ENCODE data around the gene ISG20. TPM values are rescaled to one million over a fixed set of nuclear protein-coding genes. Genes with fewer than 3 reads are reported as not detected.

ISG20 gene
- total RNA-seq, 1 donor from 2014 or later, result 34.9 TPM

DNA sequence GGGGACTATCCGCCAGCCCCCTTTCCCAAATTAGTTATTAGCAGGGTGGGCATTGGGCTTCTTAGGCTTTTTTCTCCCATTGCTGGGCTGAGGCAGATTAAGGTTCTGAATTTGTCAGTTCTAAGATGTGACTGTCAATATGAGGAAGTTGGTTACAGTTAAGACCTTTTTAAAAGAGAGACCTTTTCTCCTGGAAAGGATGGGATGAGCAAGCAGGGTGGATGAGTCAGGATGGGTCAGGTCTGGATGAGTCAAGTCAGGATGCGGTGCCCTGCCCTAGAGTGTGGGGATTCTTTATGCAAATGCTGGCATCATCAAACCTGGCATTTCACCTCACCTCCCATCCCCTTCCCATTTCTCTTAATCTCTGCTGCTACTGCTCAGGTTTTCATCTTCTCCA is 15.8 kb upstream of the ISG20 start:
- intact Hi-C loops (cut with micrococcal nuclease), result loop anchor here (1.0 to 5.0 kb wide), 6 partner anchors 77 to 1379 kb away; partner anchors contain the start of genes ABHD2, DET1 and ZNF710
- DNase-seq (ENCODE audit: low spot score), result no peak
- H3K9me3 Mint-ChIP-seq, result no peaks in the 10 kb centered on the region
- H3K36me3 Mint-ChIP-seq (ENCODE audit: low read depth), result peaks cover 52% of the 10 kb centered on the region
- peak overlapping the region; percentile 94 for H3K27ac Mint-ChIP-seq
- peak overlapping the region; percentile 97 for H3K4me3 Mint-ChIP-seq
- H3K4me1 Mint-ChIP-seq (ENCODE audit: low read depth), result peaks cover 63% of the 10 kb centered on the region
- H3K27me3 Mint-ChIP-seq (ENCODE audit: insufficient read depth), result no peaks in the 10 kb centered on the region

DNA sequence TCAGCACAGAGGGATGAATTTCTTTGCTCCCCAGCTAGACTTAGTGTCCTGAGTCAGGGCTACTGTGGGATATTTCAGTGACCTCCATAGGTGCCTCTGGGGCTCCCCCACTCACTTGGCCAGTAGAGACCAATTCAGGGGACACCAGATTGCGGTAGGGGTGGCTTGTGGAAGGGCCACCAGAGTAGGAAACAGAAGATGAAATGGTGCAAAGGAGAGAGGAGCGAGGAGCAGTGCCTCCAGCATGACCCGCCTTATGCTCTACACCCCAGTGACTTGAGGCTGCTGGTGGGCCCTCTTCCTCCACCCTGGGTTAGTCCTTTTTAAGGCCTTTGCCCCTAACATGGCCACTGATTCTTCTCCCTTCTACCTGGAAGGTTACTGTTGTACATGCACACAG is 15.2 kb upstream of the ISG20 start:
- H3K36me3 Mint-ChIP-seq (ENCODE audit: low read depth), result peaks cover 58% of the 10 kb centered on the region
- peaks cover 69% of the 10 kb centered on the region for H3K4me1 Mint-ChIP-seq (ENCODE audit: low read depth)
- no peak for DNase-seq (ENCODE audit: low spot score)
- intact Hi-C loops (cut with micrococcal nuclease), result loop anchor here (1.0 to 5.0 kb wide), 9 partner anchors 41 to 1379 kb away; partner anchors contain the start of genes ABHD2, DET1 and ZNF710
- H3K9me3 Mint-ChIP-seq, result no peaks in the 10 kb centered on the region
- H3K27ac Mint-ChIP-seq, result peak overlapping the region; percentile 94
- H3K4me3 Mint-ChIP-seq, result peak overlapping the region; percentile 97
- no peaks in the 10 kb centered on the region for H3K27me3 Mint-ChIP-seq (ENCODE audit: insufficient read depth)

DNA sequence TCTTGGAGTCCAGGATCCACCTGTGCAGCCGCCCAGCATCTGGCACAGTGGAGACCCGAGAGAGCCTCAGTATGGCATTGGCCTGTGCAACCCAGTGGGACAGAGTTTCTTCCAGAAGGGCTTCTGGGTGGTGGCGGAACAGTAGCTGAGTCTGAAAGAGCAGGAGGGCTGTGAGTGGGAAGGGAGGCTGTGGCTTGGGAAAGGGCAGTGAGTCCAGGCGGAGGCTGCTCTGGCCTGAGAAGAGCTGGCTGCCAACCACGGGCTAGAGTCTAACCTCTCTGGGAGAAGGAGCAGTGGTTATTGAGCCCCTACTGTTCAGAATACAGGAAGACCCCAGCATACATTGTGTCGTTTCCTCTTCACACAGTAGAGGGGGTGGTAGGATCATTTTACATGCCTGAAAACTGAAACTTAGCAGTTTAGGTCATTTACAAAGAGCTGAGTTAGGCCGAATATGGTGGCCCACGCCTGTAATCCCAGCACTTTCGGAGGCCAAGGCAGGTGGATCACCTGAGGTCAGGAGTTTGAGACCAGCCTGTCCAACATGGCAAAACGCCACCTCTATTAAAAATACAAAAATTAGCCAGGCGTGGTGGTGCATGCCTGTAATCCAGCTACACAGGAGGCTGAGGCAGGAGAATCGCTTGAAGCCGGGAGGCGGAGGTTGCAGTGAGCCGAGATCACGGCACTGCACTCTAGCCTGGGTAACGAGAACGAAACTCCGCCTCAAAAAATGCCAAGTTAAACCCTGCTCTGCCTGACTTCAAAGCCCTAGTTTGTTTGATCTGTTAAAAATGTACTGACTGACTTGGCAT is 14.5 kb upstream of the ISG20 start:
- peaks cover 65% of the 10 kb centered on the region for H3K36me3 Mint-ChIP-seq (ENCODE audit: low read depth)
- no peaks in the 10 kb centered on the region for H3K9me3 Mint-ChIP-seq
- intact Hi-C loops (cut with micrococcal nuclease), result loop anchor here (1.0 to 5.0 kb wide), 7 partner anchors 40 to 1378 kb away; partner anchors contain the start of gene ZNF710
- H3K4me3 Mint-ChIP-seq, result peak overlapping the region; percentile 97
- no peak for DNase-seq (ENCODE audit: low spot score)
- H3K27ac Mint-ChIP-seq, result peak overlapping the region; percentile 94
- H3K4me1 Mint-ChIP-seq (ENCODE audit: low read depth), result peaks cover 76% of the 10 kb centered on the region
- H3K27me3 Mint-ChIP-seq (ENCODE audit: insufficient read depth), result no peaks in the 10 kb centered on the region

DNA sequence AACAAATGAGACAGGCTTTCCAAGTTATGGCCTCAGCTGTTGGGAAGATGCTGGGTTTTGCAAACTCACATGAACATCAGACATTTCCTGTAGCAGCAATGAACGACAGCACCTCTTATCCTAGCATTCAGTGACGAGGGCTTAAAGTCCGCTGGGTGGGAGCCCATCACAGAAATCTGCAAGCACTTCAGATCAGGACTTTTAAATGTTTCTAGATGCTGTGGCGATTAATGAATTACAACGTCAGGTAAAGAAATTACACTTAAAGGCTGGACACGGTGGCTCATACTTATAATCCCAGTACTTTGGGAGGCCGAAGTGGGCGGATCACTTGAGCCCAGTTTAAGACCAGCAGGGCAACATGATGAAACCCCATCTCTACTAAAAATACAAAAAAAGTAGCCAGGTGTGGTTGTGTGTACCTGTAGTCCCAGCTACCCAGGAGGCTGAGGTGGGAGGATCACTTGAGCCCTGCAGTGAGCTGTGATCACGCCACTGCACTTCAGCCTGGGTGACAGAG is 13.8 kb upstream of the ISG20 start:
- Mint-ChIP-seq H3K4me3 (peak overlapping the region; percentile 97), H3K36me3 (ENCODE audit: low read depth) (peaks cover 72% of the 10 kb centered on the region), H3K27ac (peak overlapping the region; percentile 94), H3K9me3 (no peaks in the 10 kb centered on the region), H3K4me1 (ENCODE audit: low read depth) (peaks cover 83% of the 10 kb centered on the region), H3K27me3 (ENCODE audit: insufficient read depth) (no peaks in the 10 kb centered on the region)
- no peak for DNase-seq (ENCODE audit: low spot score)
- intact Hi-C loops (cut with micrococcal nuclease), result loop anchor here (1.0 to 5.0 kb wide), 7 partner anchors 39 to 1377 kb away; partner anchors contain the start of gene ZNF710

DNA sequence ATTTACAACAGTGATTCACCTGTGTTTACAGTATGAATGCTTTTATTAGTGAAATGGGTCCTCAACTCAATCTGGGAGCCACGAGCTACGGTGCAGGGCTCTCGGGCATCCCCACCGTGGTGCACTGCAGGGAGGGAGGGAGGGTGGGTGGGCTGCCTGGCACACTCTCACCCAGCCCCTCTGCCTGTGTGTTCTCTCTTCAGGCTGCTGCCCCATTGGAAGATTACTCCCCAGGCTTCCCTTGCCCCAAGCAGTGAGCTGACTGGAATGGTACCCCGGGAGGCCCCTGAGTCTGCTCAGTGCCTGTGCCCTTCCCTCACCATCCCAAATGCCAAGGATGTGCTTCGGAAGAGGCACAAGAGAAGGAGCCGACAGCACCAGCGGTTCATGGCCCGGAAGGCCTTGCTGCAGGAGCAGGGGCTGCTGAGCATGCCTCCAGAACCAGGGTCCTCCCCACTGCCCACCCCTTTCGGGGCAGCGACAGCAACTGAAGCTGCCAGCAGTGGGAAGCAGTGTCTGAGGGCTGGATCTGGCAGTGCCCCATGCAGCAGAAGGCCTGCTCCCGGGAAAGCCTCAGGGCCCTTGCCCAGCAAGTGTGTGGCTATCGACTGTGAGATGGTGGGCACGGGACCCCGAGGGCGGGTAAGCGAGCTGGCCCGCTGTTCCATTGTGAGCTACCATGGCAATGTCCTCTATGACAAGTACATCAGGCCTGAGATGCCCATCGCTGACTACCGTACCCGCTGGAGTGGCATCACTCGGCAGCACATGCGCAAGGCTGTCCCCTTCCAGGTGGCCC is 12.7 kb upstream of the ISG20 start:
- H3K27ac Mint-ChIP-seq, result peak overlapping the region; percentile 8
- peaks cover 86% of the 10 kb centered on the region for H3K4me1 Mint-ChIP-seq (ENCODE audit: low read depth)
- intact Hi-C loops (cut with micrococcal nuclease), result no loop called here
- peak overlapping the region; percentile 31 for H3K4me3 Mint-ChIP-seq
- no peaks in the 10 kb centered on the region for H3K27me3 Mint-ChIP-seq (ENCODE audit: insufficient read depth)
- H3K9me3 Mint-ChIP-seq, result no peaks in the 10 kb centered on the region
- H3K36me3 Mint-ChIP-seq (ENCODE audit: low read depth), result peaks cover 81% of the 10 kb centered on the region
- DNase-seq (ENCODE audit: low spot score), result no peak

DNA sequence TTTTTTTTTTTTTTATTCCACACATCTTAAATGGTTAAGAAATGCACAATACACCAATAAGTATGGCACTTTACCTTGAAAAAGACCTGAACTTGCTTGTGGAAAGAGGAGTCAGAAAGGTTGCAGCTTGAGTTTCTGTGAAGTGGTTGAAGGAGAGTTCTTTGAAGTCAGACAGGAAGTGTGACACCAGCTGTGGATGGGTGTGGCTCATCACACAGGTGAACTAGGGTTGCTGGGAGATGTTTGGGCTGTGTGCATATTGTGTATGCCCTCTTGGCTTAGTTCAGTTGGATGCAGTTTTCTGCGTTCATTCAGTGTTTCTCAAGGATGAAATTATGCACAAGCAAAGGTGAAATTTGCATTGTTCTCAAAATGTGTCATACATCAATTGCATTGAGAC is 11.4 kb upstream of the ISG20 start:
- peaks cover 81% of the 10 kb centered on the region for H3K36me3 Mint-ChIP-seq (ENCODE audit: low read depth)
- intact Hi-C loops (cut with micrococcal nuclease), result no loop called here
- H3K27me3 Mint-ChIP-seq (ENCODE audit: insufficient read depth), result no peaks in the 10 kb centered on the region
- H3K9me3 Mint-ChIP-seq, result no peaks in the 10 kb centered on the region
- peak; percentile 68 for DNase-seq (ENCODE audit: low spot score)
- H3K4me1 Mint-ChIP-seq (ENCODE audit: low read depth), result peaks cover 88% of the 10 kb centered on the region
- H3K4me3 Mint-ChIP-seq, result peak overlapping the region; percentile 41
- H3K27ac Mint-ChIP-seq, result peak overlapping the region; percentile 69

DNA sequence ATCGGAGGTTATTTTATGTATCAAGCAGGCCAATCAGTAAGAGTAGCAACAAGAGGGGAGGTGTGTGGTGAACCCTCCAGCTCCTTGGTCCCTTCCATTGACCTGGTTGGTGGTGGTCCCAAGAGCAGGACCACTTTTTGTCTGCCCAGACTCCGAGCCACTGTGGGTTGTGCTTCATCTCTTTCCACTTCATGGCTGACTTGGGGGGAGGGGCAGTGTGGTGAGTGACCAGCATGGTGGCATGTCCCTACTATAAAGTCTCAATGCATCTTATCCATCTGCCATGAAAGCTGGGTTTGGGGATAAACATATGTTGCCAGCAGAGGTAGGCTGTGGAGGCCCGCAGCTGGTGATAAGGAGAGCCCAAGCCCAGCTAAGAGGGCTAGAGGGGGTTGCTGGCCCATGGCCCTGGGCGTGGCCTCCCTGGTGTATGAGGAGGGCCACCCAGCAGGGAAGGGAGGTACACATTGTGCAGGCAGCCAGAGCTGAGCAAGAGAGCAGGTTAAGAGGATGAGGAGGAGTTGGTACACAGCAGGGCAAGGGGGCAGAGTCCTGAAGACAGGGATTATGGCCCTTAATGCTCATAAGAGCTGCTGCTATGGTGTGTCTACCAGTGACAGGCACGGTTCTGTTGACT is 10.7 kb upstream of the ISG20 start:
- H3K27ac Mint-ChIP-seq, result peak overlapping the region; percentile 69
- H3K27me3 Mint-ChIP-seq (ENCODE audit: insufficient read depth), result no peaks in the 10 kb centered on the region
- no peaks in the 10 kb centered on the region for H3K9me3 Mint-ChIP-seq
- H3K4me3 Mint-ChIP-seq, result peak overlapping the region; percentile 41
- DNase-seq (ENCODE audit: low spot score), result no peak
- peaks cover 78% of the 10 kb centered on the region for H3K36me3 Mint-ChIP-seq (ENCODE audit: low read depth)
- H3K4me1 Mint-ChIP-seq (ENCODE audit: low read depth), result peaks cover 87% of the 10 kb centered on the region
- intact Hi-C loops (cut with micrococcal nuclease), result no loop called here

DNA sequence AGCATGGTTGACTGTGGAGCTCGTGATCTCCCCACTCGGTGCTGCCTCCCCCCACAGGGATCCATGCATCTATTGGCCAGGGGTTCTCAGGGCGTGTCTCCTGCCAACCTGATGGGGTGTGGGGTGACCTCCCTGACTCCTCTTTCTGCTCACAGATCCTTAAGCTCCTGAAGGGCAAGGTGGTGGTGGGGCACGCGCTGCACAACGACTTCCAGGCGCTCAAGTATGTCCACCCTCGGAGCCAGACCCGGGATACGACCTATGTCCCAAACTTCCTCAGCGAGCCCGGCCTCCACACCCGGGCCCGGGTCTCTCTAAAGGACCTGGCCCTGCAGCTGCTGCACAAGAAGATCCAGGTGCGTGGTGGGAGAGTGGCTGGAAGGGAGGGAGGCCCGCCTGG is 9.7 kb upstream of the ISG20 start:
- Mint-ChIP-seq H3K4me1 (ENCODE audit: low read depth) (peaks cover 84% of the 10 kb centered on the region), H3K4me3 (no peak overlapping the region), H3K36me3 (ENCODE audit: low read depth) (peaks cover 76% of the 10 kb centered on the region), H3K27me3 (ENCODE audit: insufficient read depth) (no peaks in the 10 kb centered on the region), H3K27ac (peak overlapping the region; percentile 34), H3K9me3 (no peaks in the 10 kb centered on the region)
- no peak for DNase-seq (ENCODE audit: low spot score)
- intact Hi-C loops (cut with micrococcal nuclease), result no loop called here

DNA sequence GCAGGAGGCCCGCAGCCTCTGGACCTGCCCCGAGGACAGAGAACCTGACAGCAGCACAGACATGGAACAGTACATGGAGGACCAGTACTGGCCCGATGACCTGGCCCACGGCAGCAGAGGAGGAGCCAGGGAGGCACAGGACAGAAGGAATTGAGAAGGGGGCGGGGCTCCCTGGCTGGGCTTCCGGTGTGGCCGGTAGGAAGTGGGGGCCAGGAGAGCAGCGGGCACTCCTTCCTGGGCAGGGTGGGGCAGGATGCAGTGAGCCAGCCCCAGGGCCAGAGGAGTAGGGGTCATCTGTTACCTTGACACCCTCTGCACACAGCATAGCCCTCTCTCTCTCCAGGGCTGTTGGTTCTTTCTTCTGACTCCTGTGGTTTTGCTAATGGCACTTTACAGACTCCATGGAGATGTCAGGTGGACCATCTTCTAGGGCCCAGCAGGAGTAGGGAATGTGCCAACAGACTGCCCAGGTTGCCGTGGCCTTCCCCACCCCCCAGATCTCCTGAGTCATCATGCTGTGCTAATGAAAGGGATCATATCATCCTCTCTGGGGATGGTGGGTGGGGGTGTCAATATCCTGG is 8.6 kb upstream of the ISG20 start:
- H3K36me3 Mint-ChIP-seq (ENCODE audit: low read depth), result peaks cover 78% of the 10 kb centered on the region
- H3K27ac Mint-ChIP-seq, result peak overlapping the region; percentile 83
- peaks cover 83% of the 10 kb centered on the region for H3K4me1 Mint-ChIP-seq (ENCODE audit: low read depth)
- DNase-seq (ENCODE audit: low spot score), result no peak
- intact Hi-C loops (cut with micrococcal nuclease), result no loop called here
- peak overlapping the region; percentile 76 for H3K4me3 Mint-ChIP-seq
- H3K9me3 Mint-ChIP-seq, result no peaks in the 10 kb centered on the region
- H3K27me3 Mint-ChIP-seq (ENCODE audit: insufficient read depth), result no peaks in the 10 kb centered on the region

DNA sequence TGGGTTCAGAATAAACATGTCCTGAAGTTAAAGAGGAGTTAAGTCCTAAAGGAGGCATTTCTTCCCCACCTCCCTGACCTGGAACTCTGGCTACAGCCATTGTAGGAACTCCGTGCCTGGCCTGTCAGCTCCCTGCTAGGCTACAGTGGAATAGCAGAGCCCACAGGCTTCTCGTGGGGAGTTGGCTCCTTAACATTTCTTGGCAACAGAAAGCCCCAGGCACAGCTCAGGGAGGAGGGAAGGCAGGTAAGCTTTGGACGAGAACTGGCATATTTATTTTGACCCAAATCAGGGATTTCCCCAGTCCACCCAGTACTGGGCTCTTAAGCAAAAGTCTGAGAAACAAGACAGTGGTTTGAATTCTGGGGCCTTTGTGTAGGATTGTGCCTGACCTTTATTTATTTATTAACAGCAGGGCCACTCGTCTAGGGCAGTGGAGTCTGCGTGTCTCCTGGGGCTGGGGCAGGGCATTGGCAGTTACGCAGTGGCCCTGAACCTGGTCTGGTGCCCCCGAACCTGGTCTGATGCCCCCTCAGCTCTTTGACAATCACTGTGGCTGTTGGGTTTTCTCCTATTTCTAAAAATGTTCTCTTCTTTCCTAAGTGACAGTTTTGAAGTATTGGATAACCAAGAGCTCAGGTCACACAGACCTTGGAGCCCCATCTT is 7.9 kb upstream of the ISG20 start:
- DNase-seq (ENCODE audit: low spot score), result no peak
- Mint-ChIP-seq H3K4me3 (peak overlapping the region; percentile 76), H3K27ac (peak overlapping the region; percentile 83), H3K4me1 (ENCODE audit: low read depth) (peaks cover 85% of the 10 kb centered on the region), H3K9me3 (no peaks in the 10 kb centered on the region), H3K36me3 (ENCODE audit: low read depth) (peaks cover 73% of the 10 kb centered on the region), H3K27me3 (ENCODE audit: insufficient read depth) (no peaks in the 10 kb centered on the region)
- intact Hi-C loops (cut with micrococcal nuclease), result no loop called here

DNA sequence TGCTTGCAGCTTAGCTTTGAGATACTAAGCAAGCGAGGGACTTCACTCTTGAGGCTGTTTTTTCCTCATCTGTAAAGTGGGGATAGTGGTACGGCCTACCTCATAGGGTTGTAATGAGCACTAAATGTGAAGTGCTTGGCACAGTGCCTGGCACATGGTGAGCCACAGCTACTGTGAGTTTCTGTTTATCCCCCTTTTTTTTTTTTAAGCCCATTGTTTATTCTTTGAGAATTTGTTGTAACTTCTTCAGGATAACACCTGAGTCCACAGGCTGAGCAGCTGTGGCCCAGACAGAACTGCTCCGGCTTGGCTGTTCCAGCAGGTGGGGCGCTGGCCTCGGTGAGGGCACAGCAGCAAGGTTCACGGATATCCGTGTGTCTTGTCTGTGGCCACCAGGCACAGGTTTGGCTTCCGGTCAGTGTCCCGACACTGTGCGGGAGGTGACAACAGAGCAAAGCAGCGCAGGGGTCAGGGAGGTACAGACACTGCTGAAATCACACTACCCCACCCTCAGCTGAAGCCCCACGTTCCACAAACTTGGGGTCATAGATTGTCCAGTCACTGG is 7.3 kb upstream of the ISG20 start:
- Mint-ChIP-seq H3K27me3 (ENCODE audit: insufficient read depth) (no peaks in the 10 kb centered on the region), H3K9me3 (no peaks in the 10 kb centered on the region), H3K4me3 (no peak overlapping the region), H3K36me3 (ENCODE audit: low read depth) (peaks cover 74% of the 10 kb centered on the region), H3K27ac (no peak overlapping the region), H3K4me1 (ENCODE audit: low read depth) (peaks cover 86% of the 10 kb centered on the region)
- intact Hi-C loops (cut with micrococcal nuclease), result no loop called here
- no peak for DNase-seq (ENCODE audit: low spot score)
